H1 (cell line): ENCODE results near the gene SLMAP. TPM values are rescaled to one million over a fixed set of nuclear protein-coding genes. Genes with fewer than 3 reads are reported as not detected.

Experiments
- CTCF ChIA-PET: fragments of 300-600 bp; sonication (Branson Sonifier 250); formaldehyde crosslinking; loops from one replicate; lab custom pipeline; 2021; ENCODE audit not compliant: partially characterized antibody; lab: Charles Lee
- POLR2A ChIA-PET: fragments of 300-600 bp; sonication (Branson Sonifier 250); formaldehyde crosslinking; loops from one replicate; lab custom pipeline; 2021; ENCODE audit warnings: inconsistent platforms; ENCODE audit not compliant: partially characterized antibody; lab: Charles Lee
- DNase-seq, 2 experiments: peaks; one replicate each; pipeline versions ENCODE4 v3.0.0 to v3.0.0-alpha.2; 2010 to 2022; ENCODE audit warnings: low spot score in 2 of 2, low read depth in 1 of 2, mixed read lengths in 1 of 2
- FAIRE-seq: peaks from 2 replicates; lab custom pipeline; 2011; peaks lifted over from hg19 to GRCh38; lab: Jason Lieb, UNC
- H2AFZ ChIP-seq: 2 replicates; pipeline ENCODE4 v1.8.1; 2012; ENCODE audit warnings: low read length, inconsistent platforms
- H2AK5ac ChIP-seq: 2 replicates; pipeline ENCODE4 v1.6.1; 2013; ENCODE audit warnings: low read depth, low read length
- H2BK120ac ChIP-seq: replicated peaks from 2 replicates; pipeline ENCODE3; 2013; ENCODE audit warnings: low read depth, low read length, inconsistent platforms
- H2BK12ac ChIP-seq: 2 replicates; pipeline ENCODE4 v1.6.1; 2013; ENCODE audit warnings: low read depth, low read length
- H2BK15ac ChIP-seq: 2 replicates; pipeline ENCODE4 v1.6.1; 2013; ENCODE audit warnings: low read length
- H2BK20ac ChIP-seq: 2 replicates; pipeline ENCODE4 v1.6.1; 2013; ENCODE audit warnings: low read length
- H2BK5ac ChIP-seq: 2 replicates; pipeline ENCODE4 v1.6.1; 2013; ENCODE audit warnings: low read depth, low read length
- H3K14ac ChIP-seq: 2 replicates; pipeline ENCODE4 v1.6.1; 2013; ENCODE audit warnings: inconsistent platforms; ENCODE audit not compliant: insufficient read length
- H3K18ac ChIP-seq: 2 replicates; pipeline ENCODE4 v1.6.1; 2013; ENCODE audit warnings: low read length; ENCODE audit errors: extremely low read depth
- H3K23ac ChIP-seq: 2 replicates; pipeline ENCODE4 v1.6.1; 2013; ENCODE audit warnings: inconsistent platforms; ENCODE audit not compliant: insufficient read length
- H3K23me2 ChIP-seq: 2 replicates; pipeline ENCODE4 v1.6.1; 2013; ENCODE audit warnings: low read depth, low read length
- H3K27ac ChIP-seq: 2 replicates; pipeline ENCODE4 v1.6.1; 2011; ENCODE audit warnings: low read depth, low read length, inconsistent platforms
- H3K27me3 ChIP-seq, 4 experiments: replicated peaks in 1 of 4; 1 replicate in 1 of 4; 2 replicates in 3 of 4; pipeline versions ENCODE4 v1.6.1 to v1.8.1; 2011 to 2013; ENCODE audit warnings: low read length in 3 of 4, mild to moderate bottlenecking in 3 of 4, inconsistent platforms in 2 of 4, mixed read lengths in 2 of 4, moderate library complexity in 1 of 4; ENCODE audit not compliant: control insufficient read depth in 3 of 4, insufficient read depth in 3 of 4; ENCODE audit errors: extremely low read depth in 1 of 4
- H3K36me3 ChIP-seq, 4 experiments: 2 replicates each; pipeline versions ENCODE4 v1.6.1 to v1.8.1; 2011 to 2013; ENCODE audit warnings: mild to moderate bottlenecking in 4 of 4, low read length in 3 of 4, moderate library complexity in 2 of 4, control low read depth in 1 of 4, inconsistent platforms in 1 of 4; ENCODE audit not compliant: insufficient read depth in 4 of 4, control insufficient read depth in 2 of 4
- H3K4ac ChIP-seq: replicated peaks from 2 replicates; pipeline ENCODE3; 2013; ENCODE audit warnings: low read length, low read depth, mixed read lengths, inconsistent platforms; ENCODE audit not compliant: insufficient read length
- H3K4me1 ChIP-seq, 4 experiments: replicated peaks in 1 of 4; 1 replicate in 1 of 4; 2 replicates in 3 of 4; pipeline versions ENCODE4 v1.6.1 to v1.8.1; 2011 to 2013; ENCODE audit warnings: low read length in 3 of 4, inconsistent platforms in 2 of 4, mixed read lengths in 1 of 4; ENCODE audit not compliant: insufficient read depth in 4 of 4, control insufficient read depth in 3 of 4
- H3K4me2 ChIP-seq, 2 experiments: 2 replicates each; pipeline versions ENCODE4 v1.6.1 to v1.8.1; 2011 to 2013; ENCODE audit warnings: low read depth in 2 of 2, low read length in 2 of 2, control low read depth in 1 of 2, inconsistent platforms in 1 of 2, mild to moderate bottlenecking in 1 of 2; ENCODE audit not compliant: insufficient read depth in 1 of 2
- H3K4me3 ChIP-seq, 4 experiments: fragments of 200-600, 300-600 bp in 1 of 4; sonication (generic), shearing (Covaris generic), sonication (Bioruptor Twin) in 1 of 4; 2 replicates each; pipeline versions ENCODE4 v1.5.1 to v1.8.1; 2011 to 2016; ENCODE audit warnings: low read length in 4 of 4, low read depth in 3 of 4, control low read depth in 2 of 4, inconsistent platforms in 2 of 4, mild to moderate bottlenecking in 2 of 4, mixed read lengths in 1 of 4, moderate library complexity in 1 of 4; ENCODE audit not compliant: insufficient read depth in 2 of 4; ENCODE audit errors: extremely low read depth in 1 of 4
- H3K56ac ChIP-seq: replicated peaks from 2 replicates; pipeline ENCODE3; 2013; ENCODE audit warnings: low read depth, mild to moderate bottlenecking, mixed read lengths, low read length, inconsistent platforms; ENCODE audit not compliant: insufficient read length
- H3K79me1 ChIP-seq: 2 replicates; pipeline ENCODE4 v1.6.1; 2013; ENCODE audit warnings: low read depth, low read length, control low read depth
- H3K79me2 ChIP-seq, 2 experiments: 2 replicates each; pipeline versions ENCODE4 v1.6.1 to v1.8.1; 2012 to 2013; ENCODE audit warnings: low read length in 2 of 2, mild to moderate bottlenecking in 2 of 2, inconsistent platforms in 1 of 2; ENCODE audit not compliant: insufficient read depth in 2 of 2, control insufficient read depth in 1 of 2
- H3K9ac ChIP-seq, 4 experiments: replicated peaks in 1 of 4; 1 replicate in 1 of 4; 2 replicates in 3 of 4; pipeline versions ENCODE4 v1.6.1 to v1.8.1; 2011 to 2013; ENCODE audit warnings: low read depth in 3 of 4, low read length in 3 of 4, control low read depth in 2 of 4, mild to moderate bottlenecking in 2 of 4, moderate library complexity in 2 of 4, inconsistent platforms in 1 of 4; ENCODE audit errors: extremely low read depth in 1 of 4
- H3K9me3 ChIP-seq, 2 experiments: 2 replicates each; pipeline versions ENCODE4 v1.6.1 to v1.8.1; 2012 to 2013; ENCODE audit warnings: mild to moderate bottlenecking in 2 of 2, moderate library complexity in 2 of 2, control low read depth in 1 of 2, inconsistent platforms in 1 of 2, low read depth in 1 of 2, low read length in 1 of 2, mixed read lengths in 1 of 2; ENCODE audit not compliant: insufficient read depth in 2 of 2
- H4K20me1 ChIP-seq, 2 experiments: replicated peaks in 1 of 2; 2 replicates each; pipeline versions ENCODE3 to v1.8.1; 2011 to 2013; ENCODE audit warnings: inconsistent platforms in 2 of 2, low read length in 2 of 2, mild to moderate bottlenecking in 1 of 2; ENCODE audit not compliant: insufficient read depth in 2 of 2, control insufficient read depth in 1 of 2
- H4K5ac ChIP-seq: 2 replicates; pipeline ENCODE4 v1.6.1; 2013; ENCODE audit warnings: low read length, low read depth, mixed read lengths, inconsistent platforms; ENCODE audit not compliant: insufficient read length
- H4K8ac ChIP-seq: 2 replicates; pipeline ENCODE4 v1.8.0; 2013; ENCODE audit warnings: mild to moderate bottlenecking, moderate library complexity, low read length, inconsistent platforms; ENCODE audit not compliant: insufficient read depth; ENCODE audit errors: extremely low read depth
- H4K91ac ChIP-seq: replicated peaks from 2 replicates; pipeline ENCODE3; 2013; ENCODE audit warnings: low read length, mixed read lengths, inconsistent platforms; ENCODE audit not compliant: insufficient read length
- polyA plus RNA-seq, 7 experiments: library from polyadenylated mRNA; depleted of rRNA in 3 of 7; stranded (reverse) in 5 of 7; unstranded in 2 of 7; fragments of >200 nt in 5 of 7; fragments of 200-250 nt in 2 of 7; gene quantifications; 1 replicate in 5 of 7; 2 replicates in 1 of 7; 4 replicates in 1 of 7; pipeline versions ENCODE4 v1.2.1 to v1.2.3, GENCODE V29; 2011 to 2013; ENCODE audit warnings: missing spikeins in 2 of 7, mixed read lengths in 2 of 7
- total RNA-seq: library from RNA; stranded (reverse); fragmentation: NEBNext Ultra II Directional; extraction: Animal tissue kit (Norgen Biotek cat#: 25700); gene quantifications from 2 replicates; pipeline ENCODE4 v1.2.1, GENCODE V29; 2021
- TF ChIP-seq, protein P1 (sequence below), 3 experiments: IDR thresholded peaks; 1 replicate in 2 of 3; 2 replicates in 1 of 3; pipeline versions ENCODE4 v1.5.1 to v1.6.1; 2011; ENCODE audit warnings: low read length in 3 of 3, mild to moderate bottlenecking in 3 of 3, inconsistent platforms in 2 of 3, low read depth in 1 of 3, moderate library complexity in 1 of 3; ENCODE audit not compliant: insufficient read depth in 1 of 3; ENCODE audit errors: control extremely low read depth in 1 of 3

Gene SLMAP
- total and polyA plus RNA-seq, 2 of the 8 experiments (the other 6 are each of a cell fraction or from before 2014, with no cell fraction given) = 13.6 to 70.4 TPM

DNA sequence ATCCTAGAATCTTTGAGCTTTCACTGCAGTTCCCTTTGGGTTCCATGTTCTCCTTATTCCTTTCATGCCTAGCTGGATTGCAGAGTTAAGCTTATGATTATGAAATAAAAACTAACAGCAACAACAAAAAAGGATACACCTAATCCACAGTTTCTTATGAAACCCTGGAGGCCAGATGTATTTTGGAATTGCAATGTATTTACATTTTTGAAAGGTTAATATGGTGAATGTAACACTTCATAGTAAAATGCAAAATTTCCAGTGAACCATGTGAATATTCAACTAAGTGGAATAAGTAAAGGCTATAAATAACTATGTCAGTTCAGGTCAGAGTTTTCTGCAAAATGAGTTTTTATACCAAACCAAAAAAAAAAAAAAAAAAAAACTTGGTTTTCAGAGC lies 186.3 kb downstream of the SLMAP start:
- Histone ChIP-seq H2BK12ac (no peak overlapping the region), H3K56ac (no peak overlapping the region), H3K23me2 (no peaks in the 10 kb centered on the region), H2BK5ac (no peak overlapping the region), H4K5ac (no peak overlapping the region), H2BK15ac (no peak overlapping the region), H4K91ac (no peak overlapping the region), H3K4ac (no peak overlapping the region), H2BK120ac (no peak overlapping the region), H3K79me2 (no peaks in the 10 kb centered on the region), H3K27me3 (peaks cover 0 to 2% (median 0%) of the 10 kb centered on the region in 4 experiments; a peak in 1 of 7 replicates), H3K4me1 (no peaks in the 10 kb centered on the region), H3K27ac (no peak overlapping the region), H2AFZ (no peak overlapping the region), H4K8ac (no peak overlapping the region), H4K20me1 (no peaks in the 10 kb centered on the region), H3K4me2 (no peak overlapping the region), H3K79me1 (no peaks in the 10 kb centered on the region), H3K18ac (no peak overlapping the region), H2BK20ac (no peak overlapping the region), H3K4me3 (no peak overlapping the region), H3K23ac (no peak overlapping the region), H2AK5ac (no peak overlapping the region), H3K36me3 (no peaks in the 10 kb centered on the region), H3K9ac (no peak overlapping the region), H3K9me3 (0 out of 4 replicates have a peak, but pooled peaks cover 3% of the 10 kb centered on the region in 2 experiments), H3K14ac (no peak overlapping the region)
- POLR2A ChIA-PET = no interaction called here
- FAIRE-seq = no peak
- TF ChIP-seq, protein P1, sequence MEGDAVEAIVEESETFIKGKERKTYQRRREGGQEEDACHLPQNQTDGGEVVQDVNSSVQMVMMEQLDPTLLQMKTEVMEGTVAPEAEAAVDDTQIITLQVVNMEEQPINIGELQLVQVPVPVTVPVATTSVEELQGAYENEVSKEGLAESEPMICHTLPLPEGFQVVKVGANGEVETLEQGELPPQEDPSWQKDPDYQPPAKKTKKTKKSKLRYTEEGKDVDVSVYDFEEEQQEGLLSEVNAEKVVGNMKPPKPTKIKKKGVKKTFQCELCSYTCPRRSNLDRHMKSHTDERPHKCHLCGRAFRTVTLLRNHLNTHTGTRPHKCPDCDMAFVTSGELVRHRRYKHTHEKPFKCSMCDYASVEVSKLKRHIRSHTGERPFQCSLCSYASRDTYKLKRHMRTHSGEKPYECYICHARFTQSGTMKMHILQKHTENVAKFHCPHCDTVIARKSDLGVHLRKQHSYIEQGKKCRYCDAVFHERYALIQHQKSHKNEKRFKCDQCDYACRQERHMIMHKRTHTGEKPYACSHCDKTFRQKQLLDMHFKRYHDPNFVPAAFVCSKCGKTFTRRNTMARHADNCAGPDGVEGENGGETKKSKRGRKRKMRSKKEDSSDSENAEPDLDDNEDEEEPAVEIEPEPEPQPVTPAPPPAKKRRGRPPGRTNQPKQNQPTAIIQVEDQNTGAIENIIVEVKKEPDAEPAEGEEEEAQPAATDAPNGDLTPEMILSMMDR (IDR thresholded peaks at IDR 0.05; ENCODE audit: control extremely low read depth in 1 of 3, insufficient read depth in 1 of 3, low read depth in 1 of 3, low read length in 3 of 3) = no peak
- CTCF ChIA-PET = interaction anchor here (0.7 kb wide), 1 partner anchor 172 kb away, joined by 3 read pairs; no protein-coding TSS in a partner anchor
- DNase-seq = no peak
